ENCODE data around the gene COL6A3. TPM values are rescaled to one million over a fixed set of nuclear protein-coding genes. Genes with fewer than 3 reads are reported as not detected.
A peak's percentile ranks its signal among the peaks of the same experiment; 100 is the strongest.

Gene COL6A3
- total RNA-seq, 3 donors from 2014 or later = 116 to 907 (median 320) TPM

DNA sequence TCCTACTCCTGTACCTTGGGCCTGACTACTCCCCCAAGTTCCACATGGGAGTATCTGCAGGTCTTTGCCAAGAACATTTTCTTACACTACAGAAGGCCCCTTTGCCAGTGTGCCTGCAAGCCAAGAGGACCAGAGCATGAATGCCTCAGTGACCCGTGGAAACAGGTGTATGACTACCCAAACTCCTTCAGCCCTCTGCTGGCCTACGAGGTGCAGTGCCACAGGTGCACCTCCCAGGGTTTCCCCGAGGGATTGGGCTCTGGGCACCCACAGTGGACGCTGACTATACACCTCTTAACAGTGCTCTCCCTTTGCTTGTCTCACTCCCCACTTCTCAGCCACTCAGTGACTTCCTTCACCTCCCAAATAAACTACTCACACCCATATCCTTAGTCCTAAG, 91.4 kb downstream of the COL6A3 start:
- H3K27me3 ChIP-seq = no peaks in the 10 kb centered on the region
- H3K36me3 ChIP-seq = no peaks in the 10 kb centered on the region
- no peaks in the 10 kb centered on the region for H3K4me1 ChIP-seq
- DNase-seq (ENCODE audit: low spot score in 2 of 2) = no peak
- intact Hi-C loops (cut with DNase I; ENCODE audit: low total_unique reads) = no loop called here
- H3K4me3 ChIP-seq = no peak overlapping the region
- H3K9me3 ChIP-seq = no peaks in the 10 kb centered on the region
- TF ChIP-seq, protein P1, sequence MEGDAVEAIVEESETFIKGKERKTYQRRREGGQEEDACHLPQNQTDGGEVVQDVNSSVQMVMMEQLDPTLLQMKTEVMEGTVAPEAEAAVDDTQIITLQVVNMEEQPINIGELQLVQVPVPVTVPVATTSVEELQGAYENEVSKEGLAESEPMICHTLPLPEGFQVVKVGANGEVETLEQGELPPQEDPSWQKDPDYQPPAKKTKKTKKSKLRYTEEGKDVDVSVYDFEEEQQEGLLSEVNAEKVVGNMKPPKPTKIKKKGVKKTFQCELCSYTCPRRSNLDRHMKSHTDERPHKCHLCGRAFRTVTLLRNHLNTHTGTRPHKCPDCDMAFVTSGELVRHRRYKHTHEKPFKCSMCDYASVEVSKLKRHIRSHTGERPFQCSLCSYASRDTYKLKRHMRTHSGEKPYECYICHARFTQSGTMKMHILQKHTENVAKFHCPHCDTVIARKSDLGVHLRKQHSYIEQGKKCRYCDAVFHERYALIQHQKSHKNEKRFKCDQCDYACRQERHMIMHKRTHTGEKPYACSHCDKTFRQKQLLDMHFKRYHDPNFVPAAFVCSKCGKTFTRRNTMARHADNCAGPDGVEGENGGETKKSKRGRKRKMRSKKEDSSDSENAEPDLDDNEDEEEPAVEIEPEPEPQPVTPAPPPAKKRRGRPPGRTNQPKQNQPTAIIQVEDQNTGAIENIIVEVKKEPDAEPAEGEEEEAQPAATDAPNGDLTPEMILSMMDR (IDR thresholded peaks at IDR 0.05) = peak in 2 of 3 donors; percentile 14 to 33
- no peak for TF ChIP-seq POLR2AphosphoS5 (IDR thresholded peaks at IDR 0.05)
- peak overlapping the region; percentile 37 to 71 for H3K27ac ChIP-seq

DNA sequence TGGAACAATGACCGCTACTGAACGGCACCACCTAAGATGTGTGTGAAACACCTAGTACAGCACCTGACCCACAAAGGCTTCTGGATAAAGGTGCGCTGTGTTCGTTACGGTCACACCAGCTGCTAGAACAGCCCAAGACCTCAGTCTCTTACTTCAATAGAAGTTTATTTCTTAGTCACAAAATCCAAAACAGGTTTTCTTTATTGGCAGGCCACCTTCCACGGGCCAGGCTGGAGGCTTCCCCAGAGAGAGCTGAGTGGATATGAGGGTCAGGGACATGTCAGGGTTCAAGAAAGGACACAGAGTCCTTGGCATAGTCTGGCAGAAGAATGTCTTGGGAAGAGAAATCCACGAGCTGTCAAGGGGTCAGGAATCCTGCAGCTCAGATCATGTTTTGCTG, 92.2 kb downstream of the COL6A3 start:
- Histone ChIP-seq H3K36me3 (no peaks in the 10 kb centered on the region), H3K9me3 (no peaks in the 10 kb centered on the region), H3K27me3 (no peaks in the 10 kb centered on the region), H3K4me3 (no peak overlapping the region), H3K4me1 (no peaks in the 10 kb centered on the region), H3K27ac (peak overlapping the region; percentile 68 to 71)
- TF ChIP-seq POLR2A (IDR thresholded peaks at IDR 0.05) = no peak
- TF ChIP-seq, protein P1 (IDR thresholded peaks at IDR 0.05) = no peak
- no peak for TF ChIP-seq POLR2AphosphoS5 (IDR thresholded peaks at IDR 0.05)
- intact Hi-C loops (cut with DNase I; ENCODE audit: low total_unique reads) = no loop called here
- DNase-seq (ENCODE audit: low spot score in 2 of 2) = no peak

DNA sequence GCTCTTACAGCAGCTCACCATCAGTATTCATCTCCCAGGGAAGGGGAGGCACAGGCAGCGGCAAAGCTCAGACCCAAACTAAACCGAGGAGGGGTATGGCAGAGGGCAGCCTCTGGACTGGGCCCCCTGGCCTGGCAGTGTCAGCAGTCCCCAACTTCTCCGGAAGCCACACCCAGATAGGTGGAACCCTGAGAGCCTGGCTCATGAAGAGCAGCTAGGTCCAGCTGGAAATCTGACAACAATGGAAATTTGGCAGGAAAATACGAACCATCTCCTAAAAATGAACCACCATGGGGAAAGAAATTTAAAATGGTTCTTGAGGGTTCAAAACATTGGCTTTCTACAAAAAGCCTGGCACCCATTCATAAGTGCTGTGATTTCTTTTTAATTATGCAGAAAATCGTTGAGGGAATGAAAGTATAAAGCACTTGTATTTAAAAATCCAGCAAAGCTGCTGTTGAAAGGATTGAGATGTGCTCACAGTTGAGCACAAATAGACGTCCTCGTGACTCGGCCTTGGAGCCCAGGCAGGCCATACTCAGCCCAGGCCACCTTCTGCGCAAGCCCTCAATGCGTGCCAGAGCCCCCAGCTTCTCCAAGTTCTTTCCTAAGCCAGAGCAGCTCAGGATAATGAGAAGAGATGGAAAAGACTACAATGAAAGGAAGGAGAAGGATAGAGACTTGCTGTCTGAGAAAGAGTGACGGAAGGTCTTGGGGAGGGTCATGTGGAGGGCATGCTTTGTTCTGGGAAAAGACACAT, 93.0 kb downstream of the COL6A3 start:
- Histone ChIP-seq H3K27me3 (no peaks in the 10 kb centered on the region), H3K36me3 (no peaks in the 10 kb centered on the region), H3K4me3 (no peak overlapping the region), H3K27ac (peak overlapping the region; percentile 68 to 77), H3K4me1 (no peaks in the 10 kb centered on the region), H3K9me3 (no peaks in the 10 kb centered on the region)
- TF ChIP-seq POLR2AphosphoS5 (IDR thresholded peaks at IDR 0.05) = peak in 2 of 3 donors; percentile 39 to 76
- TF ChIP-seq, protein P1 (IDR thresholded peaks at IDR 0.05) = no peak
- intact Hi-C loops (cut with DNase I; ENCODE audit: low total_unique reads) = no loop called here
- DNase-seq (ENCODE audit: low spot score in 2 of 2) = no peak

DNA sequence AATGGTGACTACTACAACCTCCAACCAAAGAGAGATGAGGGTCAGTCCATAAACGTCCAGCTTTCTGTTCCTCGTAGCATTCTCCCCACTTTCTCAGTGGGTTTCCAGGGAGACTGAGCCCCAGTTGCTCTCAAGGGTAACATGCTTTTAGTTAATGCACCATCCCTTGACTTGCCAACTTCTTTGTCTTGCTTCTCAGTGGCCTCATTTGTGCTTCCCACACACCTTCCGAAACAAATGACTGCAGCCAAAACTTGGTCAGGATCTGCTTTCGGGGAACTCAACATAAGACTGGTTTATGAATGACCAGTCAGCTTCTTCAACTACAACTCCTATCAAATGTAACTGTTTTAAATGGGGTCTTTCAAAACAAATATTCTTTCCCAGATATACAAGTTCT, 94.1 kb downstream of the COL6A3 start:
- no peak overlapping the region for H3K27ac ChIP-seq
- H3K4me1 ChIP-seq = peaks cover 0 to 9% of the 10 kb centered on the region in 2 donors
- DNase-seq (ENCODE audit: low spot score in 2 of 2) = no peak
- TF ChIP-seq, protein P1 (IDR thresholded peaks at IDR 0.05) = no peak
- no peak for TF ChIP-seq POLR2AphosphoS5 (IDR thresholded peaks at IDR 0.05)
- TF ChIP-seq POLR2A (IDR thresholded peaks at IDR 0.05) = no peak
- no peak overlapping the region for H3K4me3 ChIP-seq
- no peaks in the 10 kb centered on the region for H3K27me3 ChIP-seq
- intact Hi-C loops (cut with DNase I; ENCODE audit: low total_unique reads) = no loop called here
- no peaks in the 10 kb centered on the region for H3K36me3 ChIP-seq
- no peaks in the 10 kb centered on the region for H3K9me3 ChIP-seq

DNA sequence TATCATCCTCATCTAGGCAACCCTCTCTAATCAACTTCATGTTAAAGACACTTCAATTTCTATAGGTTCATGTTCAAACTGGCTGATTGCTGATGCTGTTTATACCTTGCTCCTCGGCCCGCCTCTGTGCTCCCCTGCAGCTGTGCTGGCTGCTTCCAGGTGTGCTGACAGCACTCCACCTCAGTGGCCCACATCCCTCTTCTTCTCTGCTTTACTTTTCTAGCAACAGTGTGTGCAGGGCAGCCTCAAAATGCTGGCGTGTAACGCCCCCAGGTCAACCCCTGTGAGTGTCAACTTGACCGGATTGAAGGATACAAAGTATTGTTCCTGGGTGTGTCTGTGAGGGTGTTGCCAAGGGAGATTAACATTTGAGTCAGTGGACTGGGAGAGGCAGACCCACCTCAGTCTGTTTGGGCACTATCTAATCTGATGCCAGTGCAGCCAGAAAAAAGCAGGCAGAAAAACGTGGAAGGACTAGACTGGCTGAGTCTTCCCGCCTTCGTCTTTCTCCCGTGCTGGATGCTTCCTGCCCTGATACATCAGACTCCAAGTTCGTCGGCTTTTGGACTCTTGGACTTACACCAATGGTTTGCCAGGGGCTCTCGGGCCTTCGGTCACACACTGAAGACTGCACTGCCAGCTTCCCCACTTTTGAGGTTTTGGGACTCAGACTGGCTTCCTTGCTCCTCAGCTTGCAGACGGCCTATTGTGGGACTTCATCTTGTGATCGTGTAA, 94.7 kb downstream of the COL6A3 start:
- Histone ChIP-seq H3K27ac (no peak overlapping the region), H3K4me3 (no peak overlapping the region), H3K36me3 (no peaks in the 10 kb centered on the region), H3K4me1 (peaks cover 0 to 10% of the 10 kb centered on the region in 2 donors), H3K9me3 (no peaks in the 10 kb centered on the region), H3K27me3 (no peaks in the 10 kb centered on the region)
- no peak for TF ChIP-seq POLR2AphosphoS5 (IDR thresholded peaks at IDR 0.05)
- TF ChIP-seq POLR2A (IDR thresholded peaks at IDR 0.05) = no peak
- DNase-seq (ENCODE audit: low spot score in 2 of 2) = no peak
- intact Hi-C loops (cut with DNase I; ENCODE audit: low total_unique reads) = no loop called here
